MV-4-11 (cell line): ENCODE data around the gene FAM124A.
A peak's percentile ranks its signal among the peaks of the same experiment; 100 is the strongest.

Experiments used
- DNase-seq: peaks from one replicate; lab custom pipeline; 2025; lab: John Stamatoyannopoulos, UW

The FAM124A gene

GRCh38 chr13:51221108-51221507, 1.1 kb upstream of the FAM124A start:
- DNase-seq = no peak

- no peak for DNase-seq
These were observed 543 bp upstream of the FAM124A start for GRCh38 chr13:51221674-51222036.

GRCh38 chr13:51222686-51223559, 725 bp downstream of the FAM124A start:
- DNase-seq = no peak

- no peak for DNase-seq
These were observed 1.5 kb downstream of the FAM124A start for GRCh38 chr13:51223560-51224270.

- peak; percentile 21 for DNase-seq
These were observed 2.8 kb downstream of the FAM124A start for GRCh38 chr13:51225029-51225428.

GRCh38 chr13:51227404-51227803, 5.2 kb downstream of the FAM124A start:
- no peak for DNase-seq

GRCh38 chr13:51229101-51229719, 7.0 kb downstream of the FAM124A start:
- no peak for DNase-seq

- no peak for DNase-seq
These were observed 7.5 kb downstream of the FAM124A start for GRCh38 chr13:51229731-51230130.

GRCh38 chr13:51230477-51231105, 8.4 kb downstream of the FAM124A start:
- DNase-seq = peak; percentile 12

- no peak for DNase-seq
These were observed 9.3 kb downstream of the FAM124A start for GRCh38 chr13:51231456-51231855.

- no peak for DNase-seq
These were observed 10.1 kb downstream of the FAM124A start for GRCh38 chr13:51232328-51232727.

- DNase-seq = no peak
These were observed 11.1 kb downstream of the FAM124A start for GRCh38 chr13:51233117-51233826.

- no peak for DNase-seq
These were observed 12.5 kb downstream of the FAM124A start for GRCh38 chr13:51234676-51235075.

- no peak for DNase-seq
These were observed 13.0 kb downstream of the FAM124A start for GRCh38 chr13:51235186-51235585.

- DNase-seq = no peak
These were observed 13.7 kb downstream of the FAM124A start for GRCh38 chr13:51235756-51236490.

- no peak for DNase-seq
These were observed 14.2 kb downstream of the FAM124A start for GRCh38 chr13:51236491-51236792.

GRCh38 chr13:51237386-51237785, 15.2 kb downstream of the FAM124A start:
- DNase-seq = no peak

- DNase-seq = no peak
These were observed 15.7 kb downstream of the FAM124A start for GRCh38 chr13:51237887-51238286.

- no peak for DNase-seq
These were observed 18.0 kb downstream of the FAM124A start for GRCh38 chr13:51240178-51240577.

- peak; percentile 26 for DNase-seq
These were observed 18.8 kb downstream of the FAM124A start for GRCh38 chr13:51240958-51241357.

GRCh38 chr13:51241720-51242119, 19.5 kb downstream of the FAM124A start:
- peak; percentile 94 for DNase-seq
